GM10847 (cell line): ENCODE results near the gene YY1.

Source experiments
- POLR2A ChIP-seq: IDR thresholded peaks from 2 replicates; pipeline ENCODE4 v1.6.1; 2011; ENCODE audit not compliant: insufficient read length; ENCODE audit errors: extremely low read depth

The YY1 gene

GRCh38 chr14:100328495-100329163, 89.7 kb downstream of the YY1 start:
- TF ChIP-seq POLR2A = no peak

DNA sequence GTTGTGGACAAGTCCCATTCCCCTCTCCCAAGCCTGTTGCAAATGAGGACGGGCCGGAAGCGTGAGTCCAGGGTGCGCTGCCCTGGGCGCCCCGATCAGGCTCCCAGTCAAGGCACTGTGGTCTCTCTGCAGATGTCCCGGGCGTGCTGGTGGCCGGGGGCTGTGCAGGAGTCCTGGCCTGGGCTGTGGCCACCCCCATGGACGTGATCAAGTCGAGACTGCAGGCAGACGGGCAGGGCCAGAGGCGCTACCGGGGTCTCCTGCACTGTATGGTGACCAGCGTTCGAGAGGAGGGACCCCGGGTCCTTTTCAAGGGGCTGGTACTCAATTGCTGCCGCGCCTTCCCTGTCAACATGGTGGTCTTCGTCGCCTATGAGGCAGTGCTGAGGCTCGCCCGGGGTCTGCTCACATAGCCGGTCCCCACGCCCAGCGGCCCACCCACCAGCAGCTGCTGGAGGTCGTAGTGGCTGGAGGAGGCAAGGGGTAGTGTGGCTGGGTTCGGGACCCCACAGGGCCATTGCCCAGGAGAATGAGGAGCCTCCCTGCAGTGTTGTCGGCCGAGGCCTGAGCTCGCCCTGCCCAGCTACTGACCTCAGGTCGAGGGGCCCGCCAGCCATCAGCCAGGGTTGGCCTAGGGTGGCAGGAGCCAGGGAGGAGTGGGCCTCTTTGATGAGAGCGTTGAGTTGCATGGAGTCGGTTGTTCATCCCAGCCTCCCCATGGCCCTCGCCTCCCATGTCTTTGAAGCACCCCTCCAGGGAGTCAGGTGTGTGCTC, 90.5 kb downstream of the YY1 start:
- no peak for TF ChIP-seq POLR2A

GRCh38 chr14:100330007-100330344, 91.0 kb downstream of the YY1 start:
- no peak for TF ChIP-seq POLR2A

DNA sequence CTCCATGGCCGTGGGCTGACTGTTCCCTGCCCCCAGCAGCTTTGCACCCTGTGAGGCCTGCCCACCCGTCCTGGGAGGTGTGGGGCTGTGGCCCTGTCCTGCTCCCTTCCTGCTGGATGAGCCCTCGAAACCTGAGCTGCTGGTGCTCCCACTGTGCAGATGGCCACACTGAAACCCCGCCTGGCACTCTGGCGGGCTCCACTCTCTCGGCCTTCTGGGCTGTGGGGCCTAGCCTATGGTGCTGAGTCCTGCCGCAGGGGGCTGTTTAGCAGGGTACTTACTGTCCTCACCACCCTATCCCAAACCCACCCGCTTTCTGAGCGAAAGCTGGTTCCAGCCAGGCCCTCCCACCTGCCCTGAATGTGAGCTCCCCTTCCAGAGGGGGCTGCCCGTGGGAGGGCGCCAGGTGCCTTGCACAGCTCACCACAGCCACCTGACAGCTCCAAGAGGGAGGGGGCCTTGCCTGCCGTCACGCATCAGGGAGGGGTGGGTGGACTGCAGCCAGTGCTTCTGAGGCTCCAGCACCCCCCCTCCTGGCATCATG, 91.5 kb downstream of the YY1 start:
- no peak for TF ChIP-seq POLR2A

DNA sequence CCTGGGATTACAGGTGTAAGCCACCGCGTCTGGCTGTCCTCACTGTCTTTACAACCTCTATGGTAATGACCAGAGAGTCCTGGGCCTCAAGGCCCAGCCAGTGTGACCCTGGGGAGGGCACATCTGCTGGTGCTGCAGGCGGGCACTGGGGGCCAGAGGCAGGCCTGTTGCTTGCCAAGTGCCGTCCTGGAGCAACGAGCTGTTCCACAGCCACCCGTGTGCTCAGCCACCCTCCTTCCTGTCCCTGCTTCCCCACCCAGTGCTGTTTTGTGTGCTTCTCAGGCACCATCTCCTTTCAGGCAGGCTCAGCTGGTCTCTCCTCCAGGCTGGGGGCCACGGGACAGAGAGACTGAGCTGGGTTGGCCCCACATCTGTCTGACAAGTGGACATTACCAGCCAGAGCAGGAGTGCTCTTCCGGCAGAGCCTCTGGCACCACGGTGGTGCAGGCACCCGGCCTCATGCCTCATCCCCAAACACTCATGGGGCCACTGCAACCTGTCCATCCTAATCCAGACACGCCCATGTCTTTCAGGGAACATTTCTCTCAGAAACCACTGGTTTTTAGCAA, 93.2 kb downstream of the YY1 start:
- no peak for TF ChIP-seq POLR2A
